ENCODE results near the gene CDH1.
"Not testable (repeated sequence)": the region's sequence is repeated elsewhere in the genome, so short reads cannot be mapped to it uniquely, and the experiment has no call there.

CDH1 gene

GRCh38 chr16:68715471-68715870 is 21.6 kb upstream of the CDH1 start:
- H3K4me3 ChIP-seq (ENCODE audit: low read depth, low read length), result no peak overlapping the region
- peak; percentile 15 for DNase-seq (ENCODE audit: low read depth)

GRCh38 chr16:68716516-68716915 is 20.6 kb upstream of the CDH1 start:
- H3K4me3 ChIP-seq (ENCODE audit: low read depth, low read length); DNase-seq (ENCODE audit: low read depth): not testable (repeated sequence)
- in situ Hi-C loops (cut with HindIII; ENCODE audit: low sequenced_read_pairs), result loop anchor here (5.0 kb wide), 1 partner anchor 71 kb away; no protein-coding TSS in a partner anchor

More at GRCh38 chr16:68715471-68715870, 21.6 kb upstream of the CDH1 start:
- TF ChIP-seq CTCF (IDR thresholded peaks at IDR 0.05; ENCODE audit: low read depth, low read length, missing control alignments), result no peak
- in situ Hi-C loops (cut with HindIII; ENCODE audit: low sequenced_read_pairs), result loop anchor here (5.0 kb wide), 1 partner anchor 72 kb away; no protein-coding TSS in a partner anchor

GRCh38 chr16:68717684-68718083 is 19.4 kb upstream of the CDH1 start:
- TF ChIP-seq CTCF (IDR thresholded peaks at IDR 0.05; ENCODE audit: low read depth, low read length, missing control alignments), result no peak
- H3K4me3 ChIP-seq (ENCODE audit: low read depth, low read length), result no peak overlapping the region
- DNase-seq (ENCODE audit: low read depth), result no peak
- in situ Hi-C loops (cut with HindIII; ENCODE audit: low sequenced_read_pairs), result loop anchor here (5.0 kb wide), 1 partner anchor 70 kb away; no protein-coding TSS in a partner anchor

- no peak for TF ChIP-seq CTCF (IDR thresholded peaks at IDR 0.05; ENCODE audit: low read depth, low read length, missing control alignments)
- in situ Hi-C loops (cut with HindIII; ENCODE audit: low sequenced_read_pairs), result loop anchor here (5.0 kb wide), 1 partner anchor 69 kb away; no protein-coding TSS in a partner anchor
- H3K4me3 ChIP-seq (ENCODE audit: low read depth, low read length), result no peak overlapping the region
- no peak for DNase-seq (ENCODE audit: low read depth)
Observed at GRCh38 chr16:68718590-68718989, 18.5 kb upstream of the CDH1 start.

- no peak for TF ChIP-seq CTCF (IDR thresholded peaks at IDR 0.05; ENCODE audit: low read depth, low read length, missing control alignments)
- no peak for DNase-seq (ENCODE audit: low read depth)
- no peak overlapping the region for H3K4me3 ChIP-seq (ENCODE audit: low read depth, low read length)
- in situ Hi-C loops (cut with HindIII; ENCODE audit: low sequenced_read_pairs), result loop anchor here (5.0 kb wide), 1 partner anchor 67 kb away; no protein-coding TSS in a partner anchor
Observed at GRCh38 chr16:68719993-68720489, 17.1 kb upstream of the CDH1 start.

GRCh38 chr16:68722119-68723024 is 14.7 kb upstream of the CDH1 start:
- no peak overlapping the region for H3K4me3 ChIP-seq (ENCODE audit: low read depth, low read length)
- in situ Hi-C loops (cut with HindIII; ENCODE audit: low sequenced_read_pairs), result no loop called here
- TF ChIP-seq CTCF (IDR thresholded peaks at IDR 0.05; ENCODE audit: low read depth, low read length, missing control alignments), result no peak
- DNase-seq (ENCODE audit: low read depth), result no peak

GRCh38 chr16:68724797-68725196 is 12.3 kb upstream of the CDH1 start:
- in situ Hi-C loops (cut with HindIII; ENCODE audit: low sequenced_read_pairs), result no loop called here

More at GRCh38 chr16:68724797-68725196, 12.3 kb upstream of the CDH1 start:
- DNase-seq (ENCODE audit: low read depth), result no peak
- no peak overlapping the region for H3K4me3 ChIP-seq (ENCODE audit: low read depth, low read length)
- no peak for TF ChIP-seq CTCF (IDR thresholded peaks at IDR 0.05; ENCODE audit: low read depth, low read length, missing control alignments)
